HEK293 (cell line): ENCODE data around the gene MAN1B1.

Experiments
- CTCF ChIA-PET: fragments of 350-600 bp; formaldehyde crosslinking; extraction: SDS; loops from one replicate; lab custom pipeline; 2021; ENCODE audit warnings: antibody characterized with exemption; lab: Yijun Ruan, JAX
- POLR2A ChIA-PET: fragments of 300-600 bp; formaldehyde crosslinking; extraction: SDS; loops from one replicate; lab custom pipeline; 2020; ENCODE audit warnings: antibody characterized with exemption, inconsistent platforms; lab: Yijun Ruan, JAX
- H3K27ac ChIP-seq: fragments of 200-500 bp; sonication (Bioruptor generic); 2 replicates; pipeline ENCODE4 v1.5.1; 2014; ENCODE audit warnings: low read depth, low read length, control low read depth, inconsistent platforms; ENCODE audit errors: extremely low read depth
- H3K36me3 ChIP-seq, 2 experiments: fragments of 200-500 bp in 1 of 2; sonication (Bioruptor generic) in 1 of 2; 1 replicate in 1 of 2; 2 replicates in 1 of 2; pipeline ENCODE4 v1.5.1; 2014 to 2017; ENCODE audit warnings: inconsistent platforms in 2 of 2, low read length in 2 of 2; ENCODE audit not compliant: control insufficient read depth in 2 of 2, insufficient read depth in 1 of 2
- H3K4me1 ChIP-seq: fragments of 200-500 bp; sonication (Bioruptor generic); 2 replicates; pipeline ENCODE4 v1.5.1; 2014; ENCODE audit warnings: mild to moderate bottlenecking, low read length, inconsistent platforms; ENCODE audit not compliant: control insufficient read depth, insufficient read depth
- H3K4me3 ChIP-seq: 2 replicates; pipeline ENCODE4 v1.5.1; 2011; ENCODE audit warnings: low read depth, mild to moderate bottlenecking, control low read depth, low read length, moderate library complexity
- H3K9me3 ChIP-seq: fragments of 200-500 bp; sonication (Bioruptor generic); 2 replicates; pipeline ENCODE4 v1.5.1; 2014; ENCODE audit warnings: low read depth, low read length, inconsistent platforms; ENCODE audit not compliant: control insufficient read depth, insufficient read depth
- EGR2 ChIP-seq: fragments of 450-650 bp; formaldehyde crosslinking; IDR thresholded peaks from 2 replicates; pipeline ENCODE4 v1.5.1; 2016; ENCODE audit warnings: low read depth, missing biosample characterization, missing genetic modification characterization
- GLI4 ChIP-seq: fragments of 450-650 bp; formaldehyde crosslinking; IDR thresholded peaks from 2 replicates; pipeline ENCODE4 v1.5.1; 2016; ENCODE audit warnings: missing biosample characterization, missing genetic modification characterization
- KLF1 ChIP-seq: fragments of 450-650 bp; formaldehyde crosslinking; IDR thresholded peaks from 2 replicates; pipeline ENCODE4 v1.5.1; 2016; ENCODE audit warnings: missing biosample characterization, missing genetic modification characterization
- SETDB1 ChIP-seq: IDR thresholded peaks from one replicate; pipeline ENCODE4 v1.6.1; 2017; ENCODE audit warnings: mild to moderate bottlenecking, low read length, moderate library complexity, mixed read lengths; ENCODE audit not compliant: insufficient read length
- ZBTB7A ChIP-seq: fragments of 450-650 bp; formaldehyde crosslinking; IDR thresholded peaks from 2 replicates; pipeline ENCODE4 v1.5.1; 2016; ENCODE audit warnings: low read depth, missing biosample characterization, missing genetic modification characterization
- ZEB2 ChIP-seq: fragments of 450-650 bp; formaldehyde crosslinking; IDR thresholded peaks from 2 replicates; pipeline ENCODE4 v1.5.1; 2016; ENCODE audit warnings: missing biosample characterization, missing genetic modification characterization
- ZFHX2 ChIP-seq: fragments of 450-650 bp; formaldehyde crosslinking; conservative IDR thresholded peaks from 2 replicates; pipeline ENCODE4 v1.5.1; 2016; ENCODE audit warnings: missing biosample characterization, missing genetic modification characterization
- ZFP3 ChIP-seq: fragments of 450-650 bp; formaldehyde crosslinking; IDR thresholded peaks from 2 replicates; pipeline ENCODE4 v1.5.1; 2016; ENCODE audit warnings: low read depth, missing biosample characterization, missing genetic modification characterization
- ZNF112 ChIP-seq: fragments of 450-650 bp; formaldehyde crosslinking; IDR thresholded peaks from 2 replicates; pipeline ENCODE4 v1.5.0; 2017; ENCODE audit warnings: missing biosample characterization, missing genetic modification characterization
- ZNF121 ChIP-seq: fragments of 450-650 bp; formaldehyde crosslinking; IDR thresholded peaks from 2 replicates; pipeline ENCODE4 v1.5.1; 2016; ENCODE audit warnings: missing biosample characterization, missing genetic modification characterization
- ZNF221 ChIP-seq: fragments of 450-650 bp; formaldehyde crosslinking; IDR thresholded peaks from 2 replicates; pipeline ENCODE4 v1.5.1; 2017; ENCODE audit warnings: missing biosample characterization, missing genetic modification characterization, borderline replicate concordance
- ZNF549 ChIP-seq: fragments of 450-650 bp; IDR thresholded peaks from 2 replicates; pipeline ENCODE4 v1.5.1; 2018; ENCODE audit warnings: missing biosample characterization, missing genetic modification characterization, mild to moderate bottlenecking, inconsistent platforms, moderate library complexity
- ZNF670 ChIP-seq: fragments of 450-650 bp; formaldehyde crosslinking; IDR thresholded peaks from 2 replicates; pipeline ENCODE4 v1.5.1; 2016; ENCODE audit warnings: missing biosample characterization, missing genetic modification characterization, low read depth
- ZNF837 ChIP-seq: fragments of 450-650 bp; formaldehyde crosslinking; IDR thresholded peaks from 2 replicates; pipeline ENCODE4 v1.5.1; 2016; ENCODE audit warnings: missing biosample characterization, missing genetic modification characterization
- TF ChIP-seq, protein P1 (sequence below): fragments of 450-650 bp; formaldehyde crosslinking; IDR thresholded peaks from 2 replicates; pipeline ENCODE4 v1.5.1; 2016; ENCODE audit warnings: missing biosample characterization, missing genetic modification characterization, borderline replicate concordance
- TF ChIP-seq, protein P2 (sequence below): fragments of 450-650 bp; formaldehyde crosslinking; IDR thresholded peaks from 2 replicates; pipeline ENCODE4 v1.5.1; 2017; ENCODE audit warnings: missing biosample characterization, missing genetic modification characterization
- TF ChIP-seq, protein P3 (sequence below): fragments of 450-650 bp; formaldehyde crosslinking; optimal IDR thresholded peaks from 2 replicates; pipeline ENCODE3; 2016; ENCODE audit warnings: missing biosample characterization, mild to moderate bottlenecking, missing genetic modification characterization
- TF ChIP-seq, protein P4 (sequence below): fragments of 450-650 bp; formaldehyde crosslinking; IDR thresholded peaks from 2 replicates; pipeline ENCODE4 v1.5.1; 2016; ENCODE audit warnings: missing biosample characterization, missing genetic modification characterization
- TF ChIP-seq, protein P5 (sequence below): fragments of 450-650 bp; formaldehyde crosslinking; conservative IDR thresholded peaks from 2 replicates; pipeline ENCODE4 v1.5.1; 2016; ENCODE audit warnings: low read depth, missing biosample characterization, missing genetic modification characterization
- TF ChIP-seq, protein P6 (sequence below): fragments of 450-650 bp; formaldehyde crosslinking; IDR thresholded peaks from 2 replicates; pipeline ENCODE4 v1.5.1; 2017; ENCODE audit warnings: missing biosample characterization, missing genetic modification characterization

Gene MAN1B1

DNA sequence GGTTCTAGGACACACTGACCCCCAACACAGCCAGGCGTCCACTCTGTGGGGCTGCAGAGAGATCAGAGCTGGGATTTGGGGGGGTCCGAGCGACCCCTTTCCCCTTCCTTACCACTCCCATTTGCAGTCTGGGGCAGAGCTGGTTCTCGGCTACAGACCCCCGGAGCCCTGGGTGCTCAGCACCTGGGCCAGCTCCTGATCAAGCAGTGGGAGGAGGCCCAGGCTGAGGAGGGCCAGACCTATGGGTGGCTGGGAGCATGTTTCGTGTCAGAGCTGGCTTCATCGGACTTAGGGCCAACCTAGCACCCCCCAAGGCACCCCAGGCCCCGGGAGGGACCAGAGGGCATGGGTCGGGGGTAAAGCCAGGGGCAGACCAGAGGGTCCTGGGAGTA, 59.7 kb downstream of the MAN1B1 start (continued):
- TF ChIP-seq ZFP3 (tag by site-specific recombination): no peak
- TF ChIP-seq ZBTB7A (tag by site-specific recombination): no peak
- TF ChIP-seq ZNF221 (tag by site-specific recombination): no peak

DNA sequence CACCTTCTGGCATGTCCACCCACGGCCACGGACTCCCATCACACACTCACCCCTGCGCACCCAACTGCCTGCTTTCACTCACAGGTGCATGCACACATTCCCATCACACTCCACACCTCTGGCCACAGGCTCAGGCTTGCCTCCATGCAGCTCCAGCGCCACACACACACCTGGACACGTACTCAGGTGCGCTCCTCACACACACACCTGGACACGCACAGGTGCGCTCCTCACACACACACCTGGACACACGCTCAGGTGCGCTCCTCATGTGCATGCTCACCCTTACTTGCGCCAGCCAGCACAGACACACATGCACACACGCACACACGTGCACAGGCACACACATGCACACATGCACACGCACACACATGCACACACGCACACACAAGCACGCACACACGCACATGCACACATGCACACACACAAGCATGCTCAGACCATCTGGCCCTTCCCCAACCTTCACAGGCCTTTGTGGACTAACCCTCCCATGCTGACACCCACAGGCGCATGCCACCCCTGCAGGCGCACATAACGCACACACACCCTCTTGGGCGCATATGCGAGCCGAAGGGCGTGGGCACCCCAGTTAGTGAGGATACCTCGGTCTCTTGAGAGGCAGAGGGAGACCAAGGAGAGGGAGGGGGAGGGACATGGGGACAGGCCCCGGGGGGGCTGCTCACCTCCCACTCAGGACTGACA, 60.5 kb downstream of the MAN1B1 start:
- H3K4me1 ChIP-seq: no peaks in the 10 kb centered on the region
- H3K27ac ChIP-seq: no peak overlapping the region
- no peaks in the 10 kb centered on the region for H3K9me3 ChIP-seq
- CTCF ChIA-PET: no interaction called here
- H3K4me3 ChIP-seq: no peak overlapping the region
- POLR2A ChIA-PET: interaction anchor here (0.6 to 1.1 kb wide), 2 partner anchors 12 to 496 kb away, joined by 3 to 4 read pairs; no protein-coding TSS in a partner anchor
- H3K36me3 ChIP-seq: no peaks in the 10 kb centered on the region
- TF ChIP-seq ZNF670 (tag by site-specific recombination) (no peak), ZNF121 (tag by site-specific recombination) (no peak), ZNF549 (tag by site-specific recombination) (no peak), KLF1 (tag by site-specific recombination) (0 out of 2 replicates have a peak, but pooled peaks have one; percentile 7), ZEB2 (peak; percentile 95), ZNF837 (tag by site-specific recombination) (no peak), EGR2 (tag by site-specific recombination) (peak; percentile 55; the same call in 1 of the 2 replicates), SETDB1 (no peak), ZFHX2 (tag by site-specific recombination) (peak; percentile 59), ZNF112 (tag by site-specific recombination) (no peak), GLI4 (tag by site-specific recombination) (0 out of 2 replicates have a peak, but pooled peaks have one; percentile 36)
- TF ChIP-seq, protein P1, sequence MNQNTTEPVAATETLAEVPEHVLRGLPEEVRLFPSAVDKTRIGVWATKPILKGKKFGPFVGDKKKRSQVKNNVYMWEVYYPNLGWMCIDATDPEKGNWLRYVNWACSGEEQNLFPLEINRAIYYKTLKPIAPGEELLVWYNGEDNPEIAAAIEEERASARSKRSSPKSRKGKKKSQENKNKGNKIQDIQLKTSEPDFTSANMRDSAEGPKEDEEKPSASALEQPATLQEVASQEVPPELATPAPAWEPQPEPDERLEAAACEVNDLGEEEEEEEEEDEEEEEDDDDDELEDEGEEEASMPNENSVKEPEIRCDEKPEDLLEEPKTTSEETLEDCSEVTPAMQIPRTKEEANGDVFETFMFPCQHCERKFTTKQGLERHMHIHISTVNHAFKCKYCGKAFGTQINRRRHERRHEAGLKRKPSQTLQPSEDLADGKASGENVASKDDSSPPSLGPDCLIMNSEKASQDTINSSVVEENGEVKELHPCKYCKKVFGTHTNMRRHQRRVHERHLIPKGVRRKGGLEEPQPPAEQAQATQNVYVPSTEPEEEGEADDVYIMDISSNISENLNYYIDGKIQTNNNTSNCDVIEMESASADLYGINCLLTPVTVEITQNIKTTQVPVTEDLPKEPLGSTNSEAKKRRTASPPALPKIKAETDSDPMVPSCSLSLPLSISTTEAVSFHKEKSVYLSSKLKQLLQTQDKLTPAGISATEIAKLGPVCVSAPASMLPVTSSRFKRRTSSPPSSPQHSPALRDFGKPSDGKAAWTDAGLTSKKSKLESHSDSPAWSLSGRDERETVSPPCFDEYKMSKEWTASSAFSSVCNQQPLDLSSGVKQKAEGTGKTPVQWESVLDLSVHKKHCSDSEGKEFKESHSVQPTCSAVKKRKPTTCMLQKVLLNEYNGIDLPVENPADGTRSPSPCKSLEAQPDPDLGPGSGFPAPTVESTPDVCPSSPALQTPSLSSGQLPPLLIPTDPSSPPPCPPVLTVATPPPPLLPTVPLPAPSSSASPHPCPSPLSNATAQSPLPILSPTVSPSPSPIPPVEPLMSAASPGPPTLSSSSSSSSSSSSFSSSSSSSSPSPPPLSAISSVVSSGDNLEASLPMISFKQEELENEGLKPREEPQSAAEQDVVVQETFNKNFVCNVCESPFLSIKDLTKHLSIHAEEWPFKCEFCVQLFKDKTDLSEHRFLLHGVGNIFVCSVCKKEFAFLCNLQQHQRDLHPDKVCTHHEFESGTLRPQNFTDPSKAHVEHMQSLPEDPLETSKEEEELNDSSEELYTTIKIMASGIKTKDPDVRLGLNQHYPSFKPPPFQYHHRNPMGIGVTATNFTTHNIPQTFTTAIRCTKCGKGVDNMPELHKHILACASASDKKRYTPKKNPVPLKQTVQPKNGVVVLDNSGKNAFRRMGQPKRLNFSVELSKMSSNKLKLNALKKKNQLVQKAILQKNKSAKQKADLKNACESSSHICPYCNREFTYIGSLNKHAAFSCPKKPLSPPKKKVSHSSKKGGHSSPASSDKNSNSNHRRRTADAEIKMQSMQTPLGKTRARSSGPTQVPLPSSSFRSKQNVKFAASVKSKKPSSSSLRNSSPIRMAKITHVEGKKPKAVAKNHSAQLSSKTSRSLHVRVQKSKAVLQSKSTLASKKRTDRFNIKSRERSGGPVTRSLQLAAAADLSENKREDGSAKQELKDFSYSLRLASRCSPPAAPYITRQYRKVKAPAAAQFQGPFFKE (tag by site-specific recombination): 0 out of 2 replicates have a peak, but pooled peaks have one; percentile 39
- TF ChIP-seq, protein P2, sequence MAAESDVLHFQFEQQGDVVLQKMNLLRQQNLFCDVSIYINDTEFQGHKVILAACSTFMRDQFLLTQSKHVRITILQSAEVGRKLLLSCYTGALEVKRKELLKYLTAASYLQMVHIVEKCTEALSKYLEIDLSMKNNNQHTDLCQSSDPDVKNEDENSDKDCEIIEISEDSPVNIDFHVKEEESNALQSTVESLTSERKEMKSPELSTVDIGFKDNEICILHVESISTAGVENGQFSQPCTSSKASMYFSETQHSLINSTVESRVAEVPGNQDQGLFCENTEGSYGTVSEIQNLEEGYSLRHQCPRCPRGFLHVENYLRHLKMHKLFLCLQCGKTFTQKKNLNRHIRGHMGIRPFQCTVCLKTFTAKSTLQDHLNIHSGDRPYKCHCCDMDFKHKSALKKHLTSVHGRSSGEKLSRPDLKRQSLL (tag by site-specific recombination): peak; percentile 37; the same call in 1 of the 2 replicates
- TF ChIP-seq, protein P3, sequence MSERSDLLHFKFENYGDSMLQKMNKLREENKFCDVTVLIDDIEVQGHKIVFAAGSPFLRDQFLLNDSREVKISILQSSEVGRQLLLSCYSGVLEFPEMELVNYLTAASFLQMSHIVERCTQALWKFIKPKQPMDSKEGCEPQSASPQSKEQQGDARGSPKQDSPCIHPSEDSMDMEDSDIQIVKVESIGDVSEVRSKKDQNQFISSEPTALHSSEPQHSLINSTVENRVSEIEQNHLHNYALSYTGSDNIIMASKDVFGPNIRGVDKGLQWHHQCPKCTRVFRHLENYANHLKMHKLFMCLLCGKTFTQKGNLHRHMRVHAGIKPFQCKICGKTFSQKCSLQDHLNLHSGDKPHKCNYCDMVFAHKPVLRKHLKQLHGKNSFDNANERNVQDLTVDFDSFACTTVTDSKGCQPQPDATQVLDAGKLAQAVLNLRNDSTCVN (tag by site-specific recombination): peak; percentile 36
- TF ChIP-seq, protein P4, sequence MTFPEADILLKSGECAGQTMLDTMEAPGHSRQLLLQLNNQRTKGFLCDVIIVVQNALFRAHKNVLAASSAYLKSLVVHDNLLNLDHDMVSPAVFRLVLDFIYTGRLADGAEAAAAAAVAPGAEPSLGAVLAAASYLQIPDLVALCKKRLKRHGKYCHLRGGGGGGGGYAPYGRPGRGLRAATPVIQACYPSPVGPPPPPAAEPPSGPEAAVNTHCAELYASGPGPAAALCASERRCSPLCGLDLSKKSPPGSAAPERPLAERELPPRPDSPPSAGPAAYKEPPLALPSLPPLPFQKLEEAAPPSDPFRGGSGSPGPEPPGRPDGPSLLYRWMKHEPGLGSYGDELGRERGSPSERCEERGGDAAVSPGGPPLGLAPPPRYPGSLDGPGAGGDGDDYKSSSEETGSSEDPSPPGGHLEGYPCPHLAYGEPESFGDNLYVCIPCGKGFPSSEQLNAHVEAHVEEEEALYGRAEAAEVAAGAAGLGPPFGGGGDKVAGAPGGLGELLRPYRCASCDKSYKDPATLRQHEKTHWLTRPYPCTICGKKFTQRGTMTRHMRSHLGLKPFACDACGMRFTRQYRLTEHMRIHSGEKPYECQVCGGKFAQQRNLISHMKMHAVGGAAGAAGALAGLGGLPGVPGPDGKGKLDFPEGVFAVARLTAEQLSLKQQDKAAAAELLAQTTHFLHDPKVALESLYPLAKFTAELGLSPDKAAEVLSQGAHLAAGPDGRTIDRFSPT (tag by site-specific recombination): peak; percentile 22; the same call in 1 of the 2 replicates
- TF ChIP-seq, protein P5, sequence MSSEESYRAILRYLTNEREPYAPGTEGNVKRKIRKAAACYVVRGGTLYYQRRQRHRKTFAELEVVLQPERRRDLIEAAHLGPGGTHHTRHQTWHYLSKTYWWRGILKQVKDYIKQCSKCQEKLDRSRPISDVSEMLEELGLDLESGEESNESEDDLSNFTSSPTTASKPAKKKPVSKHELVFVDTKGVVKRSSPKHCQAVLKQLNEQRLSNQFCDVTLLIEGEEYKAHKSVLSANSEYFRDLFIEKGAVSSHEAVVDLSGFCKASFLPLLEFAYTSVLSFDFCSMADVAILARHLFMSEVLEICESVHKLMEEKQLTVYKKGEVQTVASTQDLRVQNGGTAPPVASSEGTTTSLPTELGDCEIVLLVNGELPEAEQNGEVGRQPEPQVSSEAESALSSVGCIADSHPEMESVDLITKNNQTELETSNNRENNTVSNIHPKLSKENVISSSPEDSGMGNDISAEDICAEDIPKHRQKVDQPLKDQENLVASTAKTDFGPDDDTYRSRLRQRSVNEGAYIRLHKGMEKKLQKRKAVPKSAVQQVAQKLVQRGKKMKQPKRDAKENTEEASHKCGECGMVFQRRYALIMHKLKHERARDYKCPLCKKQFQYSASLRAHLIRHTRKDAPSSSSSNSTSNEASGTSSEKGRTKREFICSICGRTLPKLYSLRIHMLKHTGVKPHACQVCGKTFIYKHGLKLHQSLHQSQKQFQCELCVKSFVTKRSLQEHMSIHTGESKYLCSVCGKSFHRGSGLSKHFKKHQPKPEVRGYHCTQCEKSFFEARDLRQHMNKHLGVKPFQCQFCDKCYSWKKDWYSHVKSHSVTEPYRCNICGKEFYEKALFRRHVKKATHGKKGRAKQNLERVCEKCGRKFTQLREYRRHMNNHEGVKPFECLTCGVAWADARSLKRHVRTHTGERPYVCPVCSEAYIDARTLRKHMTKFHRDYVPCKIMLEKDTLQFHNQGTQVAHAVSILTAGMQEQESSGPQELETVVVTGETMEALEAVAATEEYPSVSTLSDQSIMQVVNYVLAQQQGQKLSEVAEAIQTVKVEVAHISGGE (tag by site-specific recombination): no peak
- TF ChIP-seq, protein P6, sequence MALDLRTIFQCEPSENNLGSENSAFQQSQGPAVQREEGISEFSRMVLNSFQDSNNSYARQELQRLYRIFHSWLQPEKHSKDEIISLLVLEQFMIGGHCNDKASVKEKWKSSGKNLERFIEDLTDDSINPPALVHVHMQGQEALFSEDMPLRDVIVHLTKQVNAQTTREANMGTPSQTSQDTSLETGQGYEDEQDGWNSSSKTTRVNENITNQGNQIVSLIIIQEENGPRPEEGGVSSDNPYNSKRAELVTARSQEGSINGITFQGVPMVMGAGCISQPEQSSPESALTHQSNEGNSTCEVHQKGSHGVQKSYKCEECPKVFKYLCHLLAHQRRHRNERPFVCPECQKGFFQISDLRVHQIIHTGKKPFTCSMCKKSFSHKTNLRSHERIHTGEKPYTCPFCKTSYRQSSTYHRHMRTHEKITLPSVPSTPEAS: peak; percentile 97
